Astrocyte of the cerebellum (primary cell): ENCODE data around the gene DSCAM.

Experiments
- DNase-seq: peaks from one replicate; pipeline ENCODE4 v3.0.0-alpha.2; 2011; ENCODE audit warnings: low read depth
- H3K4me3 ChIP-seq: 2 replicates; pipeline ENCODE4 v1.5.1; 2011; ENCODE audit warnings: mild to moderate bottlenecking, low read depth, low read length, moderate library complexity
- CTCF ChIP-seq: IDR thresholded peaks from 2 replicates; pipeline ENCODE4 v1.5.1; 2012; ENCODE audit warnings: low read length, low read depth, moderate library complexity, mild to moderate bottlenecking; ENCODE audit errors: missing control alignments
- in situ Hi-C: cut with HindIII; loops from 2 replicates; pipeline ENCODE4 v1.10.0; 2017; ENCODE audit warnings: low sequenced_read_pairs

The DSCAM gene

GRCh38 chr21:40610345-40610744 is 236.6 kb downstream of the DSCAM start:
- in situ Hi-C loops: no loop called here
- TF ChIP-seq CTCF: no peak
- no peak overlapping the region for H3K4me3 ChIP-seq
- DNase-seq: no peak

GRCh38 chr21:40606341-40606740 is 240.6 kb downstream of the DSCAM start:
- TF ChIP-seq CTCF: no peak
- DNase-seq: no peak
- no peak overlapping the region for H3K4me3 ChIP-seq
- in situ Hi-C loops: no loop called here

DNA sequence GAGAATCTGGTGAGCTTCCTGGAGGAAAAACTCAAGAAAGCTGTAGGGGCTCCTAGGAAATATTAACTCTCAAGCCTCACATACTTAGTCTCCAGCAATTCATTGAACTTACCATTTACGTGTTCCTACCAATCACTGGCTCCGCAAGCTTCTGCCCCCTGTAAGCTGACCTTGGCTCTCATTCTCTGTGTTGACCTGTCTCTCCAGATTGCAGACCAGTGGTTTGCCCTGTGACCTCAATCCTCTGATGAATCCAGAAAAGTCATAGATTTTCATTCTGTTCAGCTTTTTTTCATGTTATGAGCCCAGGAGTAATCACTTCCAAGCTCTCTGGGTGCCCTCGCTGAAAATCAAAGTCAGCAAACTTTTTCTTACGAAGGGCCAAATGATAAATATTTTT is 241.9 kb downstream of the DSCAM start:
- no peak for TF ChIP-seq CTCF
- no peak overlapping the region for H3K4me3 ChIP-seq
- in situ Hi-C loops: no loop called here
- no peak for DNase-seq

- in situ Hi-C loops: no loop called here
- TF ChIP-seq CTCF: no peak
- H3K4me3 ChIP-seq: no peak overlapping the region
- DNase-seq: no peak
Observed at GRCh38 chr21:40603774-40604173, 243.2 kb downstream of the DSCAM start.

GRCh38 chr21:40602080-40602479 is 244.9 kb downstream of the DSCAM start:
- no peak overlapping the region for H3K4me3 ChIP-seq
- no peak for TF ChIP-seq CTCF
- DNase-seq: no peak
- in situ Hi-C loops: no loop called here

DNA sequence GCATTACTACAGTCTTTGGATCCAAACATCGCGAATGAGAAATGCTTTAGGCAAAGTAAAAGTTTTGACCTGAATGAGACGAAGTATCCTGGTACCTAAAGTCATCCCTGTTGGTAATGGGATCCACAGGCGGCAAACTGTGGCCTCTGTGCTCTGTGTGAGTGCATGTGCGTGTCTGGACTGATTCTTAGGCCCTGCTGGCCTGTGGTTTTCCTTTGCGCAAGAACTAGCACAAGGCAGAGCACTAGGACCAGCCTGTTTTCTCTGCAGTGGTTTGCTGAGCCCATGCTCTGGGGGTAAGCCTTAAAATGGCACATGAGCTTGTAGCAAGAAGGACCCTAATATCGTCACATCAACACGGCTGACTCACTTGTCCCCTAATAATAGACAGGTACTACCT is 251.2 kb downstream of the DSCAM start:
- no peak for TF ChIP-seq CTCF
- in situ Hi-C loops: no loop called here
- no peak for DNase-seq
- no peak overlapping the region for H3K4me3 ChIP-seq
